GM23248 (cell line): ENCODE measurements around the gene ATIC. TPM values are rescaled to one million over a fixed set of nuclear protein-coding genes. Genes with fewer than 3 reads are reported as not detected.

ENCODE experiments used
- DNase-seq: peaks from one replicate; pipeline ENCODE4 v3.0.0-alpha.2; 2015
- H2AFZ ChIP-seq: fragments of 200-600 bp; sonication (generic); 2 replicates; pipeline ENCODE4 v1.6.1; 2016; ENCODE audit warnings: antibody characterized with exemption
- H3F3A ChIP-seq: fragments of 200-600 bp; sonication (generic); 2 replicates; pipeline ENCODE4 v1.6.1; 2016; ENCODE audit warnings: mild to moderate bottlenecking, antibody characterized with exemption, mixed run types; ENCODE audit not compliant: insufficient read depth
- H3K27ac ChIP-seq: fragments of 200-600 bp; sonication (generic); 2 replicates; pipeline ENCODE4 v1.5.1; 2016; ENCODE audit warnings: mild to moderate bottlenecking
- H3K27me3 ChIP-seq: fragments of 200-600 bp; sonication (generic); replicated peaks from 2 replicates; pipeline ENCODE4 v1.6.1; 2016; ENCODE audit warnings: mild to moderate bottlenecking; ENCODE audit not compliant: insufficient read depth
- H3K36me3 ChIP-seq: fragments of 200-600 bp; sonication (generic); 2 replicates; pipeline ENCODE4 v1.6.1; 2016; ENCODE audit warnings: low read depth, mild to moderate bottlenecking
- H3K4me1 ChIP-seq: fragments of 200-600 bp; sonication (generic); 2 replicates; pipeline ENCODE4 v1.6.1; 2016; ENCODE audit warnings: mild to moderate bottlenecking; ENCODE audit not compliant: insufficient read depth
- H3K4me2 ChIP-seq: fragments of 200-600 bp; sonication (generic); one replicate; pipeline ENCODE4 v1.6.1; 2016; ENCODE audit warnings: mild to moderate bottlenecking; ENCODE audit not compliant: unreplicated experiment
- H3K4me3 ChIP-seq: fragments of 200-600 bp; sonication (generic); 2 replicates; pipeline ENCODE4 v1.5.1; 2016; ENCODE audit warnings: mild to moderate bottlenecking
- H3K79me2 ChIP-seq: fragments of 200-600 bp; sonication (generic); 2 replicates; pipeline ENCODE4 v1.6.1; 2016; ENCODE audit warnings: mild to moderate bottlenecking; ENCODE audit not compliant: insufficient read depth
- H3K9ac ChIP-seq: fragments of 200-600 bp; sonication (generic); 2 replicates; pipeline ENCODE4 v1.6.1; 2016; ENCODE audit warnings: mild to moderate bottlenecking
- H3K9me2 ChIP-seq: fragments of 200-600 bp; sonication (generic); 2 replicates; pipeline ENCODE4 v1.6.1; 2016; ENCODE audit warnings: mixed run types, mild to moderate bottlenecking, moderate library complexity; ENCODE audit not compliant: insufficient read depth
- H3K9me3 ChIP-seq: fragments of 200-600 bp; sonication (generic); one replicate; pipeline ENCODE4 v1.6.1; 2017; ENCODE audit warnings: low read depth
- H4K20me1 ChIP-seq: fragments of 200-600 bp; sonication (generic); 2 replicates; pipeline ENCODE4 v1.6.0; 2016; ENCODE audit not compliant: insufficient read depth
- EZH2 ChIP-seq: fragments of 200-600 bp; sonication (generic); IDR thresholded peaks from 2 replicates; pipeline ENCODE4 v1.6.1; 2018; ENCODE audit warnings: antibody characterized with exemption, mild to moderate bottlenecking; ENCODE audit not compliant: insufficient read depth, poor library complexity, severe bottlenecking
- EZH2phosphoT487 ChIP-seq: fragments of 200-600 bp; sonication (generic); IDR thresholded peaks from 2 replicates; pipeline ENCODE4 v1.6.1; 2018; ENCODE audit warnings: antibody characterized with exemption, moderate library complexity, mild to moderate bottlenecking, low read depth; ENCODE audit not compliant: insufficient read depth
- WGBS, 2 experiments: methylation state at CpG; one replicate each; pipeline ENCODE4 v1.1.6; 2015 to 2017; ENCODE audit warnings: low lambda C conversion rate in 2 of 2, low coverage in 1 of 2; ENCODE audit errors: missing lambda C conversion rate in 2 of 2; 5-methylcytosine and 5-hydroxymethylcytosine counted together
- in situ Hi-C: fragments of 300-500 bp; cut with MboI; formaldehyde crosslinking; loops from 2 replicates; pipeline ENCODE4 v1.15.0; 2020
- polyA plus RNA-seq: library from polyadenylated mRNA; unstranded; fragments of >200 nt; fragmentation: Nextera tagmentation; extraction: Ambion mirVana; gene quantifications from 2 replicates; pipeline ENCODE4 v1.2.1, GENCODE V29; 2016
- total RNA-seq: library from RNA; depleted of rRNA; stranded (reverse); fragments of >200 nt; shearing (Covaris generic); gene quantifications from 2 replicates; pipeline ENCODE4 v1.2.3, GENCODE V29; 2014

ATIC gene
- total and polyA plus RNA-seq, 2 experiments from 2014 or later, result 9.4 to 68.7 TPM

GRCh38 chr2:215324811-215325210 lies 13.0 kb downstream of the ATIC start:
- Histone ChIP-seq H3K36me3 (peaks cover 43% of the 10 kb centered on the region), H3F3A (peaks cover 21% of the 10 kb centered on the region), H3K4me1 (peaks cover 17% of the 10 kb centered on the region), H4K20me1 (no peaks in the 10 kb centered on the region), H3K9me3 (no peaks in the 10 kb centered on the region), H3K27me3 (no peaks in the 10 kb centered on the region), H3K9me2 (no peaks in the 10 kb centered on the region), H3K79me2 (peaks cover 90% of the 10 kb centered on the region), H2AFZ (no peak overlapping the region), H3K27ac (no peak overlapping the region), H3K4me2 (no peak overlapping the region), H3K4me3 (no peak overlapping the region), H3K9ac (no peak overlapping the region)
- no peak for TF ChIP-seq EZH2
- no peak for TF ChIP-seq EZH2phosphoT487
- DNase-seq, result no peak
- WGBS, 2 experiments, result 72 to 74% methylated on average over 6 of the region's 6 CpGs
- in situ Hi-C loops, result no loop called here

- Histone ChIP-seq H4K20me1 (no peaks in the 10 kb centered on the region), H3K36me3 (peaks cover 39% of the 10 kb centered on the region), H3K4me1 (peaks cover 17% of the 10 kb centered on the region), H2AFZ (no peak overlapping the region), H3K4me3 (no peak overlapping the region), H3K4me2 (no peak overlapping the region), H3K9me2 (no peaks in the 10 kb centered on the region), H3K9ac (no peak overlapping the region), H3F3A (peaks cover 21% of the 10 kb centered on the region), H3K79me2 (peaks cover 81% of the 10 kb centered on the region), H3K27me3 (no peaks in the 10 kb centered on the region), H3K27ac (no peak overlapping the region; the same call in 1 of the 2 replicates), H3K9me3 (no peaks in the 10 kb centered on the region)
- 88 to 93% methylated on average over 5 of the region's 5 CpGs for WGBS, 2 experiments
- in situ Hi-C loops, result no loop called here
- no peak for TF ChIP-seq EZH2
- no peak for TF ChIP-seq EZH2phosphoT487
- no peak for DNase-seq
These were observed 16.2 kb downstream of the ATIC start for GRCh38 chr2:215328066-215328465.

DNA sequence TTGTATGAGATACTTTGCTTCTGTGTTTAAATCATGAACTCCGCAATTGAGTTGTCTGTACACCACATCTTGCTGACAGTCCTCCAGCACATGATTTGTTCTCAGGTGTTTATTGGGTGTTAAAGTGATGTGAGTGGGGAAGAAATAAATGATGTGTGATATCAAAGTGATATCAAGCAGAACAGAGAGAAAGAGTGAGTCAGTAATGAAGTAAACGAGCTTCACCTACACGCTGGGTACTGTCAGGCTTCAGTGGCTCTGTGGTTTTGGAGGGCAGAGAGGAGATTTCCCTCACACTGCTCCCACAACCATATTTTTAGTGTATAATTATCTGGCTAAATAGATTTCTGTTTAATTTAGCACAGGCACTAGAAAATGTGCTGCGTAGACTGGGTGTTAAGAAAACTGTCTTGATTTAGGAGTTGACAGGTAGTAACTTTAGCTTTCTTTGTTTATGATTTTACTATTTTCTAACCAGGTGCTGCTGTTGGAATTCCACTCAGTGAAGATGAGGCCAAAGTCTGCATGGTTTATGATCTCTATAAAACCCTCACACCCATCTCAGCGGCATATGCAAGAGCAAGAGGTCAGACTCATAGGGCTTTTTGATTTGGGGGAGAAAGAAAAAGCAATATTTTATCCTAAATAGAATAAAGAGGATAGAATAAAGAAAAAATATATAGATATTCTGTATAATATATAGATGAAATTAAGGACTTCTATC lies 21.2 kb downstream of the ATIC start:
- Histone ChIP-seq H3K4me2 (no peak overlapping the region), H3F3A (peaks cover 13% of the 10 kb centered on the region), H3K9ac (no peak overlapping the region), H3K9me2 (no peaks in the 10 kb centered on the region), H3K27ac (no peak overlapping the region), H3K36me3 (peaks cover 52% of the 10 kb centered on the region), H3K79me2 (peaks cover 38% of the 10 kb centered on the region), H3K4me1 (peaks cover 13% of the 10 kb centered on the region), H4K20me1 (no peaks in the 10 kb centered on the region), H3K9me3 (no peaks in the 10 kb centered on the region), H2AFZ (no peak overlapping the region), H3K4me3 (no peak overlapping the region), H3K27me3 (no peaks in the 10 kb centered on the region)
- DNase-seq, result no peak
- in situ Hi-C loops, result no loop called here
- 91 to 94% methylated on average over 5 of the region's 5 CpGs for WGBS, 2 experiments
- no peak for TF ChIP-seq EZH2
- no peak for TF ChIP-seq EZH2phosphoT487

GRCh38 chr2:215338883-215339679 lies 27.2 kb downstream of the ATIC start:
- Histone ChIP-seq H3K9me2 (no peaks in the 10 kb centered on the region), H3K79me2 (peaks cover 35% of the 10 kb centered on the region), H3K9ac (no peak overlapping the region), H4K20me1 (no peaks in the 10 kb centered on the region), H3K4me2 (no peak overlapping the region), H3K9me3 (no peaks in the 10 kb centered on the region), H3K27ac (no peak overlapping the region), H3F3A (peaks cover 6% of the 10 kb centered on the region; the same call in 1 of the 2 replicates), H3K36me3 (peaks cover 55% of the 10 kb centered on the region), H3K27me3 (no peaks in the 10 kb centered on the region), H2AFZ (no peak overlapping the region), H3K4me1 (no peaks in the 10 kb centered on the region), H3K4me3 (no peak overlapping the region)
- no peak for DNase-seq
- WGBS, 2 experiments, result 94 to 96% methylated on average over 7 of the region's 7 CpGs
- in situ Hi-C loops, result no loop called here
- TF ChIP-seq EZH2phosphoT487, result no peak
- no peak for TF ChIP-seq EZH2
